GM12892 (cell line): ENCODE data around the gene FCN2.

ENCODE experiments used
- POLR2AphosphoS5 ChIP-seq: IDR thresholded peaks from 2 replicates; pipeline ENCODE4 v1.6.1; 2011; ENCODE audit warnings: low read depth, low read length, control low read depth
- TAF1 ChIP-seq: IDR thresholded peaks from 2 replicates; pipeline ENCODE4 v1.6.1; 2011; ENCODE audit warnings: low read depth, mild to moderate bottlenecking, control low read depth, low read length, borderline replicate concordance

GRCh38 chr9:134890155-134890495 is 9.5 kb downstream of the FCN2 start:
- TF ChIP-seq POLR2AphosphoS5 (no peak), TAF1 (no peak)
